ENCODE data around the gene SH3BP2.

GRCh38 chr4:2831611-2832308, 38.9 kb downstream of the SH3BP2 start:
- no peak for TF ChIP-seq CTCF (IDR thresholded peaks at IDR 0.05; ENCODE audit: low read depth, low read length)
- TF ChIP-seq, protein P1, sequence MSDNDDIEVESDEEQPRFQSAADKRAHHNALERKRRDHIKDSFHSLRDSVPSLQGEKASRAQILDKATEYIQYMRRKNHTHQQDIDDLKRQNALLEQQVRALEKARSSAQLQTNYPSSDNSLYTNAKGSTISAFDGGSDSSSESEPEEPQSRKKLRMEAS (IDR thresholded peaks at IDR 0.05; ENCODE audit: low read depth, low read length) = no peak
- TF ChIP-seq POLR2A (IDR thresholded peaks at IDR 0.05; ENCODE audit: extremely low read depth, insufficient read length) = no peak
- TF ChIP-seq MYC (IDR thresholded peaks at IDR 0.05; ENCODE audit: low read depth, low read length) = no peak

Data from NB4 (cell line).